Heart left ventricle (tissue), 13 donors: ENCODE results near the gene RNF224.

Source experiments
- POLR2A ChIP-seq, 2 donors: fragments of 450-650 bp; IDR thresholded peaks; one replicate each; pipeline ENCODE4 v1.6.1; 2017; ENCODE audit warnings: antibody characterized with exemption in 2 of 2, mild to moderate bottlenecking in 2 of 2, moderate library complexity in 2 of 2
- TF ChIP-seq, protein P1 (sequence below), 12 donors: fragments of 200-600 bp; sonication (generic) in 4 of 12; IDR thresholded peaks; one replicate each; pipeline versions ENCODE4 v1.5.0 to v1.8.0; 2018 to 2022; ENCODE audit warnings: antibody characterized with exemption in 12 of 12, mild to moderate bottlenecking in 5 of 12
- donor health status: ischemic (EF 13 %, LVEDD 7.1; RV severe dilation, severe dysfunction).
- donor health status: DM: no; HTN: yes; CAD: no.
- donor health status: DM: no; HTN: no; CAD: no.
- donor health status: ischemic (EF 25% LVEDD 6.9; RV normal size, moderate dysfunction).
- donor health status: ischemic (EF 25% LVEDD 5.7; RV mildly dilated, moderate dysfunction).
- donor health status: ischemic (EF 35%, LVEDD 5.7; RV mildly dilated, moderate dysfunction).
- donor health status: nonischemic (EF 11% LVEDD 7.7; RV severe dilation, severe dysfunction).
- donor health status: DM: yes; HTN: yes; CAD: no.
- donor health status: PGD.
- donor health status: ischemic (EF 29% LVEDD 5.4; RV normal size, mild dysfunction).
- donor health status: nonischemic (EF 23%, LVEDD 6.1; RV moderate dilation, normal function).

- TF ChIP-seq, protein P1, sequence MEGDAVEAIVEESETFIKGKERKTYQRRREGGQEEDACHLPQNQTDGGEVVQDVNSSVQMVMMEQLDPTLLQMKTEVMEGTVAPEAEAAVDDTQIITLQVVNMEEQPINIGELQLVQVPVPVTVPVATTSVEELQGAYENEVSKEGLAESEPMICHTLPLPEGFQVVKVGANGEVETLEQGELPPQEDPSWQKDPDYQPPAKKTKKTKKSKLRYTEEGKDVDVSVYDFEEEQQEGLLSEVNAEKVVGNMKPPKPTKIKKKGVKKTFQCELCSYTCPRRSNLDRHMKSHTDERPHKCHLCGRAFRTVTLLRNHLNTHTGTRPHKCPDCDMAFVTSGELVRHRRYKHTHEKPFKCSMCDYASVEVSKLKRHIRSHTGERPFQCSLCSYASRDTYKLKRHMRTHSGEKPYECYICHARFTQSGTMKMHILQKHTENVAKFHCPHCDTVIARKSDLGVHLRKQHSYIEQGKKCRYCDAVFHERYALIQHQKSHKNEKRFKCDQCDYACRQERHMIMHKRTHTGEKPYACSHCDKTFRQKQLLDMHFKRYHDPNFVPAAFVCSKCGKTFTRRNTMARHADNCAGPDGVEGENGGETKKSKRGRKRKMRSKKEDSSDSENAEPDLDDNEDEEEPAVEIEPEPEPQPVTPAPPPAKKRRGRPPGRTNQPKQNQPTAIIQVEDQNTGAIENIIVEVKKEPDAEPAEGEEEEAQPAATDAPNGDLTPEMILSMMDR (IDR thresholded peaks at IDR 0.05), result no peak
- TF ChIP-seq POLR2A (IDR thresholded peaks at IDR 0.05), result no peak
Measured at GRCh38 chr9:137236936-137237421, 9.7 kb downstream of the RNF224 start.
